Stimulated activated memory B cell treated with anti-CD40 and anti-IgM and Interleukin-4, amounts not matched to agents 10 μg/mL and 1 μg/mL and 100 μg/mL, for 72 hours (primary cell): Measurements from ENCODE around the gene PPARGC1A.

Experiments used
- ATAC-seq: fragments of 150-1000 bp; cut with Tn5 transposase; 2 replicates; pipeline ENCODE4 v1.10.0; 2021
- H3K27ac Mint-ChIP-seq: one replicate; pipeline ENCODE4 v1.8.0; 2022; ENCODE audit warnings: mild to moderate bottlenecking, mixed read lengths
- H3K27me3 Mint-ChIP-seq: one replicate; pipeline ENCODE4 v1.8.0; 2022; ENCODE audit warnings: mixed read lengths
- H3K36me3 Mint-ChIP-seq: one replicate; pipeline ENCODE4 v1.8.0; 2022; ENCODE audit warnings: mixed read lengths
- H3K4me1 Mint-ChIP-seq: one replicate; pipeline ENCODE4 v1.8.0; 2022; ENCODE audit warnings: mixed read lengths
- H3K4me3 Mint-ChIP-seq: one replicate; pipeline ENCODE4 v1.8.0; 2022; ENCODE audit warnings: mild to moderate bottlenecking, moderate library complexity, mixed read lengths
- H3K9me3 Mint-ChIP-seq: one replicate; pipeline ENCODE4 v1.8.0; 2022; ENCODE audit warnings: mixed read lengths

The PPARGC1A gene

GRCh38 chr4:23805450-23805851 is 84.4 kb downstream of the PPARGC1A start:
- no peaks in the 10 kb centered on the region for H3K4me1 Mint-ChIP-seq
- H3K27ac Mint-ChIP-seq: no peak overlapping the region
- no peak for ATAC-seq
- H3K36me3 Mint-ChIP-seq: no peaks in the 10 kb centered on the region
- H3K4me3 Mint-ChIP-seq: no peak overlapping the region
- no peaks in the 10 kb centered on the region for H3K27me3 Mint-ChIP-seq
- H3K9me3 Mint-ChIP-seq: peaks cover 6% of the 10 kb centered on the region

GRCh38 chr4:23789762-23790161 is 100.1 kb downstream of the PPARGC1A start:
- H3K4me1 Mint-ChIP-seq: no peaks in the 10 kb centered on the region
- no peaks in the 10 kb centered on the region for H3K36me3 Mint-ChIP-seq
- H3K27me3 Mint-ChIP-seq: no peaks in the 10 kb centered on the region
- peaks cover 3% of the 10 kb centered on the region for H3K9me3 Mint-ChIP-seq
- no peak for ATAC-seq
- H3K27ac Mint-ChIP-seq: no peak overlapping the region
- no peak overlapping the region for H3K4me3 Mint-ChIP-seq

GRCh38 chr4:23788460-23788859 is 101.4 kb downstream of the PPARGC1A start:
- ATAC-seq: no peak
- Mint-ChIP-seq H3K4me1 (no peaks in the 10 kb centered on the region), H3K9me3 (peaks cover 3% of the 10 kb centered on the region), H3K4me3 (no peak overlapping the region), H3K27me3 (no peaks in the 10 kb centered on the region), H3K27ac (no peak overlapping the region), H3K36me3 (no peaks in the 10 kb centered on the region)

GRCh38 chr4:23788027-23788426 is 101.8 kb downstream of the PPARGC1A start:
- no peaks in the 10 kb centered on the region for H3K4me1 Mint-ChIP-seq
- no peaks in the 10 kb centered on the region for H3K27me3 Mint-ChIP-seq
- peaks cover 6% of the 10 kb centered on the region for H3K9me3 Mint-ChIP-seq
- H3K4me3 Mint-ChIP-seq: no peak overlapping the region
- ATAC-seq: no peak
- H3K36me3 Mint-ChIP-seq: no peaks in the 10 kb centered on the region
- H3K27ac Mint-ChIP-seq: no peak overlapping the region

GRCh38 chr4:23782778-23783437 is 106.9 kb downstream of the PPARGC1A start:
- no peak overlapping the region for H3K27ac Mint-ChIP-seq
- no peaks in the 10 kb centered on the region for H3K27me3 Mint-ChIP-seq
- ATAC-seq: no peak
- no peak overlapping the region for H3K4me3 Mint-ChIP-seq
- peaks cover 3% of the 10 kb centered on the region for H3K9me3 Mint-ChIP-seq
- H3K4me1 Mint-ChIP-seq: no peaks in the 10 kb centered on the region
- H3K36me3 Mint-ChIP-seq: no peaks in the 10 kb centered on the region

GRCh38 chr4:23779839-23780238 is 110.0 kb downstream of the PPARGC1A start:
- no peak for ATAC-seq
- H3K27ac Mint-ChIP-seq: no peak overlapping the region
- H3K9me3 Mint-ChIP-seq: peaks cover 3% of the 10 kb centered on the region
- no peaks in the 10 kb centered on the region for H3K36me3 Mint-ChIP-seq
- H3K4me1 Mint-ChIP-seq: no peaks in the 10 kb centered on the region
- no peaks in the 10 kb centered on the region for H3K27me3 Mint-ChIP-seq
- H3K4me3 Mint-ChIP-seq: no peak overlapping the region

- no peaks in the 10 kb centered on the region for H3K27me3 Mint-ChIP-seq
- ATAC-seq: no peak
- H3K4me3 Mint-ChIP-seq: no peak overlapping the region
- no peaks in the 10 kb centered on the region for H3K36me3 Mint-ChIP-seq
- no peaks in the 10 kb centered on the region for H3K4me1 Mint-ChIP-seq
- H3K27ac Mint-ChIP-seq: no peak overlapping the region
- peaks cover 3% of the 10 kb centered on the region for H3K9me3 Mint-ChIP-seq
These were observed 110.4 kb downstream of the PPARGC1A start for GRCh38 chr4:23779422-23779821.

- Mint-ChIP-seq H3K27me3 (no peaks in the 10 kb centered on the region), H3K9me3 (no peaks in the 10 kb centered on the region), H3K27ac (no peak overlapping the region), H3K4me3 (no peak overlapping the region), H3K4me1 (no peaks in the 10 kb centered on the region), H3K36me3 (no peaks in the 10 kb centered on the region)
- no peak for ATAC-seq
These were observed 114.2 kb downstream of the PPARGC1A start for GRCh38 chr4:23775694-23776093.

- Mint-ChIP-seq H3K27me3 (no peaks in the 10 kb centered on the region), H3K4me3 (no peak overlapping the region), H3K4me1 (no peaks in the 10 kb centered on the region), H3K36me3 (no peaks in the 10 kb centered on the region), H3K9me3 (no peaks in the 10 kb centered on the region), H3K27ac (no peak overlapping the region)
- ATAC-seq: no peak
These were observed 114.9 kb downstream of the PPARGC1A start for GRCh38 chr4:23774909-23775308.

- Mint-ChIP-seq H3K27me3 (no peaks in the 10 kb centered on the region), H3K4me1 (no peaks in the 10 kb centered on the region)
These were observed 115.8 kb downstream of the PPARGC1A start for GRCh38 chr4:23773884-23774636.

GRCh38 chr4:23770011-23770410 is 119.8 kb downstream of the PPARGC1A start:
- Mint-ChIP-seq H3K4me1 (no peaks in the 10 kb centered on the region), H3K36me3 (no peaks in the 10 kb centered on the region), H3K9me3 (no peaks in the 10 kb centered on the region), H3K4me3 (no peak overlapping the region), H3K27ac (no peak overlapping the region), H3K27me3 (no peaks in the 10 kb centered on the region)
- no peak for ATAC-seq

More at GRCh38 chr4:23773884-23774636, 115.8 kb downstream of the PPARGC1A start:
- Mint-ChIP-seq H3K36me3 (no peaks in the 10 kb centered on the region), H3K27ac (no peak overlapping the region), H3K4me3 (no peak overlapping the region), H3K9me3 (no peaks in the 10 kb centered on the region)
- no peak for ATAC-seq

- no peak for ATAC-seq
- Mint-ChIP-seq H3K36me3 (no peaks in the 10 kb centered on the region), H3K4me1 (no peaks in the 10 kb centered on the region), H3K9me3 (no peaks in the 10 kb centered on the region), H3K27me3 (no peaks in the 10 kb centered on the region), H3K4me3 (no peak overlapping the region), H3K27ac (no peak overlapping the region)
These were observed 120.4 kb downstream of the PPARGC1A start for GRCh38 chr4:23769406-23769805.

- Mint-ChIP-seq H3K36me3 (no peaks in the 10 kb centered on the region), H3K4me1 (no peaks in the 10 kb centered on the region), H3K4me3 (no peak overlapping the region), H3K27me3 (no peaks in the 10 kb centered on the region), H3K9me3 (no peaks in the 10 kb centered on the region), H3K27ac (no peak overlapping the region)
- no peak for ATAC-seq
These were observed 121.3 kb downstream of the PPARGC1A start for GRCh38 chr4:23768541-23768940.

- Mint-ChIP-seq H3K4me3 (no peak overlapping the region), H3K9me3 (no peaks in the 10 kb centered on the region), H3K36me3 (no peaks in the 10 kb centered on the region), H3K27me3 (no peaks in the 10 kb centered on the region), H3K27ac (no peak overlapping the region), H3K4me1 (no peaks in the 10 kb centered on the region)
- ATAC-seq: no peak
These were observed 123.5 kb downstream of the PPARGC1A start for GRCh38 chr4:23766344-23766743.

GRCh38 chr4:23763559-23763958 is 126.3 kb downstream of the PPARGC1A start:
- Mint-ChIP-seq H3K27ac (no peak overlapping the region), H3K27me3 (no peaks in the 10 kb centered on the region), H3K9me3 (peaks cover 4% of the 10 kb centered on the region), H3K36me3 (no peaks in the 10 kb centered on the region), H3K4me3 (no peak overlapping the region), H3K4me1 (no peaks in the 10 kb centered on the region)
- no peak for ATAC-seq

- no peaks in the 10 kb centered on the region for H3K27me3 Mint-ChIP-seq
- H3K9me3 Mint-ChIP-seq: peaks cover 4% of the 10 kb centered on the region
- ATAC-seq: no peak
- H3K4me1 Mint-ChIP-seq: no peaks in the 10 kb centered on the region
- no peak overlapping the region for H3K27ac Mint-ChIP-seq
- H3K4me3 Mint-ChIP-seq: no peak overlapping the region
- H3K36me3 Mint-ChIP-seq: no peaks in the 10 kb centered on the region
These were observed 127.3 kb downstream of the PPARGC1A start for GRCh38 chr4:23762551-23762950.
